Activated CD8-positive, alpha-beta T cell treated with anti-CD3 and anti-CD28 coated beads, Interleukin-2, amount 10 ng/mL, durations not matched to agents 7 days and 5 days (primary cell): ENCODE results near the gene RASGEF1B. TPM values are rescaled to one million over a fixed set of nuclear protein-coding genes. Genes with fewer than 3 reads are reported as not detected.
"Not testable (repeated sequence)": the region's sequence is repeated elsewhere in the genome, so short reads cannot be mapped to it uniquely, and the experiment has no call there.

ENCODE experiments used
- ATAC-seq: fragments of 150-1000 bp; cut with Tn5 transposase; one replicate; pipeline ENCODE4 v1.10.0; 2021; ENCODE audit warnings: moderate library complexity
- CTCF ChIA-PET: fragments of 350-600 bp; sonication (Branson Sonifier 250); formaldehyde crosslinking; loops from one replicate; lab custom pipeline; 2021; ENCODE audit warnings: antibody characterized with exemption; lab: Charles Lee
- POLR2A ChIA-PET: fragments of 350-600 bp; sonication (Branson Sonifier 250); formaldehyde crosslinking; loops from one replicate; lab custom pipeline; 2021; ENCODE audit warnings: antibody characterized with exemption; lab: Charles Lee
- DNase-seq: peaks from one replicate; pipeline ENCODE4 v3.0.0-alpha.2; 2020
- H3K27ac Mint-ChIP-seq: one replicate; pipeline ENCODE4 v1.8.0; 2021; ENCODE audit warnings: mild to moderate bottlenecking, mixed read lengths
- H3K27me3 Mint-ChIP-seq: one replicate; pipeline ENCODE4 v1.8.0; 2021; ENCODE audit warnings: low read depth, mixed read lengths
- H3K36me3 Mint-ChIP-seq: one replicate; pipeline ENCODE4 v1.8.0; 2021; ENCODE audit warnings: low read depth, mixed read lengths
- H3K4me1 Mint-ChIP-seq: one replicate; pipeline ENCODE4 v1.8.0; 2021; ENCODE audit warnings: low read depth, mixed read lengths
- H3K4me3 Mint-ChIP-seq: one replicate; pipeline ENCODE4 v1.8.0; 2021; ENCODE audit warnings: mild to moderate bottlenecking, mixed read lengths
- H3K9me3 Mint-ChIP-seq: one replicate; pipeline ENCODE4 v1.8.0; 2022; ENCODE audit warnings: mixed read lengths; ENCODE audit not compliant: insufficient read depth
- total RNA-seq, 2 experiments: library from RNA; stranded (reverse); gene quantifications; one replicate each; pipeline ENCODE4 v1.2.3, GENCODE V29; 2021

The RASGEF1B gene
- total RNA-seq, 2 experiments from 2014 or later = 2.0 to 2.4 TPM

DNA sequence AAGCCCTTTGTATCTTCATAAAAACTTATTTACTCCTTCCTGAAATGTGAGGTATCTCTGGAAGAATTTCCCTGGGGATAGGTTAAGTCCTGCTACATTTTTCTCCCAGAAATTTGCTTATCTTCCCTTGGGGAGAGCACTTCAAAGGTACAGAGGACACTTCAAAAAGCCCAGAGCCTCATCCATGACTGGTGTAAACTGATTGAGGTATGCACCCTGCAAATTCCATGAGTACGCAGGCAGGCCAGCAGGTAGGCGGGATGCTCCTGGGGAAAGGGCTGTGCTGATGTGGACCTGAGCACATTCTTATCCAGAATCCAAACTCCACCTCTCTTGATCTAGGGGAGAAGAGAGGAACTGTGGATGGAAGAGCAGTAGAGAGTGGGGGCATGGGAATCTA is 26.3 kb upstream of the RASGEF1B start:
- H3K4me3 Mint-ChIP-seq = no peak overlapping the region
- H3K4me1 Mint-ChIP-seq = peaks cover 24% of the 10 kb centered on the region
- peaks cover 5% of the 10 kb centered on the region for H3K9me3 Mint-ChIP-seq
- H3K36me3 Mint-ChIP-seq = peaks cover 4% of the 10 kb centered on the region
- DNase-seq (no peak), ATAC-seq (no peak)
- CTCF ChIA-PET = interaction anchor here (1.9 kb wide), 1 partner anchor 28 kb away, joined by 6 read pairs; no protein-coding TSS in a partner anchor
- POLR2A ChIA-PET = no interaction called here
- no peaks in the 10 kb centered on the region for H3K27me3 Mint-ChIP-seq
- H3K27ac Mint-ChIP-seq = no peak overlapping the region

DNA sequence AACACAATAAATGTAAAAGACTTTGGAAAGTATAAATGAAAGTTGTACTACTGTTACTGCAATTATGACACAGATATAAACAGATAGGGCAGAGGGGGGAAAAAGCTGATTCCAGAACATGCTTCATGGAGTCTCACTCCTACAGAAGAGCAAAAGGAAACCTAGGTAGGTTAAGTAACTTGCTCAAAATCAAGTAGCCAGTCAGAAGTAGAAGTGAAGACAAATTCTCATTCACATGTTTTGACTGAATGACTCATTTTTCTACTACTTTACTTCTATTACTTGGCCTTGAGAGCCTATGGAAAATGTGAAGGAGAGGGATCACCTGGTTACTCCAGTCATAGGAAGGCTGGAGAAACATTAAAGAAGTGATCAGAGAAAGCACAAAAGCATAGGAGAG is 23.6 kb upstream of the RASGEF1B start:
- H3K4me3 Mint-ChIP-seq = no peak overlapping the region
- peaks cover 13% of the 10 kb centered on the region for H3K36me3 Mint-ChIP-seq
- no peak for ATAC-seq
- no peak overlapping the region for H3K27ac Mint-ChIP-seq
- POLR2A ChIA-PET = interaction anchor here (3.0 kb wide), 1 partner anchor 24 kb away, joined by 14 read pairs; the partner anchor contains the start of gene RASGEF1B
- H3K27me3 Mint-ChIP-seq = no peaks in the 10 kb centered on the region
- CTCF ChIA-PET = interaction anchor here (1.2 to 1.5 kb wide), 2 partner anchors 10 to 24 kb away, joined by 4 to 5 read pairs; partner anchors contain the start of gene RASGEF1B
- H3K9me3 Mint-ChIP-seq = peaks cover 10% of the 10 kb centered on the region
- no peak for DNase-seq
- peaks cover 44% of the 10 kb centered on the region for H3K4me1 Mint-ChIP-seq

DNA sequence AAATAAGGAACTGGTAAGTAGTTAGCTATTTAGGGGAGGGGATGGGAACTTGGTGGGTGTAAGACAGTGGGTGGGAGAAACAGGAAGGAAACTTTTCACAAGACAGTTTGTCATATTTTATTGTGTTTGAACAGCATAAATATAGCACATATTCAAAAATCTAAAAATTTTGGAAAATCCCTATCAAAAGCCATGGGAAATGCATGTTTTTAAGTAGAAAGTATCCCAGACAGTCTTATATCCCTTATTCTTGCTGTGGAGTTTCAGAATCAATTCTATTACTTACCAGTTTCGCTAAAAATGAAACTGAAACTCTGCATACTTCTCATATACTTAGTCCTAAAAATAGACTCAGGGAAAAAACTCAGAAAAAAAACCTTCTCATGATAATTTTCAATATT is 22.3 kb upstream of the RASGEF1B start:
- DNase-seq (no peak), ATAC-seq (peak; percentile 55)
- peak overlapping the region; percentile 83 for H3K27ac Mint-ChIP-seq
- POLR2A ChIA-PET = interaction anchor here (3.0 kb wide), 1 partner anchor 23 kb away, joined by 14 read pairs; the partner anchor contains the start of gene RASGEF1B
- CTCF ChIA-PET = no interaction called here
- H3K9me3 Mint-ChIP-seq = peaks cover 10% of the 10 kb centered on the region
- peaks cover 42% of the 10 kb centered on the region for H3K4me1 Mint-ChIP-seq
- no peaks in the 10 kb centered on the region for H3K27me3 Mint-ChIP-seq
- H3K4me3 Mint-ChIP-seq = peak overlapping the region; percentile 64
- H3K36me3 Mint-ChIP-seq = peaks cover 15% of the 10 kb centered on the region

DNA sequence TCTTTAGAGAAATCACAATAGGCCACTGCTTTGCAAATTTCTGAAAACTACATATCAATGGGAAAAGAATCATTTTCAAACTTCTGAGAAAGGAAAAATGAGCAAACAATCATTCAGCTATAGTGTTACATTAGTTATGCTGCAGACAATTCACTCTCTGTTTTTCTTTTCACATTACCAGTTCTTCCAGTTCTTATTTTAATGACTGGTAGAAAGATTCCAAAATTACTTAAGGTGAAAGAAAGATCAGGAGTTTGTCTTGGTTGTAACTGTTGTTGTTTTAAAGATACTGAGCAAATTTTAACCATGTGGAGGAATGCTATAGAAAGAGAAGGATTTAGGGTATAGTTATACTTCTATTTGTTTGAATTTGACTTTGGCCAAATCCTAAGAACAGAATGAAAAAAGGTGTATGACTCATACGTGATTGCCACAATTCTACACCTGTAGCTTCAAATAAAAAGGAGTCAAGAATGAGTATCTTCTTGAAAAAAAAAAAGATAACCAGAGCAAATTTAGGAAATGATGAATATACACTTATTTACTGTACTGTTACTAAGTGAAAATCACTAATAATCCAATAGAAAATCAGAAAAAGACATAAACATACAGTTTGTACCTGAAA is 21.0 kb upstream of the RASGEF1B start:
- no peaks in the 10 kb centered on the region for H3K27me3 Mint-ChIP-seq
- CTCF ChIA-PET = interaction anchor here (1.1 to 1.5 kb wide), 6 partner anchors 8 to 212 kb away, joined by 3 to 8 read pairs (median 3); partner anchors contain the start of gene RASGEF1B
- ATAC-seq (peak; percentile 6), DNase-seq (no peak)
- peaks cover 42% of the 10 kb centered on the region for H3K4me1 Mint-ChIP-seq
- POLR2A ChIA-PET = interaction anchor here (1.3 to 1.7 kb wide), 2 partner anchors 21 to 22 kb away, joined by 6 to 8 read pairs; partner anchors contain the start of gene RASGEF1B
- peaks cover 15% of the 10 kb centered on the region for H3K36me3 Mint-ChIP-seq
- peaks cover 14% of the 10 kb centered on the region for H3K9me3 Mint-ChIP-seq
- H3K27ac Mint-ChIP-seq = peak overlapping the region; percentile 59
- no peak overlapping the region for H3K4me3 Mint-ChIP-seq

DNA sequence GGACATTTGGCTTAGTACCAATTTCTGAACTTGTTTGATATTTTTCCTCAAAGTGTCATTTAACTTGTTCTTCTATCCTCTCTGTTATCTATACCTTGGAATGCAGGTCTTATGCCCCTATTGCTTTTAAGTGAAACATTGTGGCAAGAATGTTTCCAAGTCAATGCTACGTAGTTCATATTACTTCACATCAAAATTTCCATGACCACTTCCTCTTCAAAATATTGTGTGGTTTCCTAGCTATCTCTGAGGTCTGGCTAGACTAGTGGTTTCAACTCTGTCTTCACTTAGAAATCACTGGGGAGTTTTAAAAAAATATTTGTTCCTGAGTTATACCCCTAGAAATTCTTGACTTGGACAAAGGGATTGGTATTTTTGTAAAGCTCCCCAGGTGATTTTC is 20.2 kb upstream of the RASGEF1B start:
- DNase-seq (peak; percentile 40), ATAC-seq (peak; percentile 73)
- Mint-ChIP-seq H3K27me3 (no peaks in the 10 kb centered on the region), H3K4me1 (peaks cover 42% of the 10 kb centered on the region), H3K9me3 (peaks cover 14% of the 10 kb centered on the region), H3K36me3 (peaks cover 15% of the 10 kb centered on the region), H3K4me3 (peak overlapping the region; percentile 32), H3K27ac (peak overlapping the region; percentile 84)
- CTCF ChIA-PET = interaction anchor here (1.1 to 1.5 kb wide), 6 partner anchors 9 to 212 kb away, joined by 3 to 8 read pairs (median 3); partner anchors contain the start of gene RASGEF1B
- POLR2A ChIA-PET = interaction anchor here (1.3 to 1.7 kb wide), 2 partner anchors 20 to 22 kb away, joined by 6 to 8 read pairs; partner anchors contain the start of gene RASGEF1B

DNA sequence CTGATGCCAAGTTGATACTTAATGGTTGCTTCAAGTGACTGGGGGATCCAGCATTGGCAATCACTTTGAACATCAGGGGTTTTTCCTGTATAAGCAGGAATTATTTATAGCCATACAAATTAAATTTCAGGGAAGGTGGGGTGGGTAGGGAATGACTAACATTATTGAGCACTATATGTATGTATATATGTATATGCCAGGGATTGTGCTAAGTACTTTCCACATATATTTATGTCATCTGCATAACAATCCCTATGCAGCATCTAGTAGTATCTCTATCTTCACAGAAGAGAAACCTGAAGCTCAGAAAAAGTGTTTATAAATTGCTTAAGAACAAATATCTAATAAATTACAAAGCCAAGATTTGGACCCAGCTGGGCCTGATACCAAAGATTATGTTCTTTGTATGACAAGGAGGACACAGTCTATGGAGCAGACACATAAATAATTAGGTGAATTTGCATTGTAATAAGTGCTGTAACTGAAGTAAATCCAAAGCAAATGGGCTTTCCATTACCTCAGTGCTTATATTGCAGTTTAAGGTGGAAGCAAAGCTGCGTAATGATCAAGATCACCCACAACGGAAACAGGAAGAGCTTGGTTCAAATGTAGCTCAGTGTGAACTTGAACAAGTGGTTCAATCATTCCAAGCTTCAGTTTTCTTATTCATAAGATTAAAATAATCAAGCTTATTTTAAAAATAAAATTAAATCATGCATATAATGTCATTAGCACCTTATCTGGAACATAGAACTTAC is 18.9 kb upstream of the RASGEF1B start:
- ChIA-PET CTCF (interaction anchor here (0.8 to 3.8 kb wide), 3 partner anchors 19 to 23 kb away, joined by 4 to 24 read pairs (median 4); partner anchors contain the start of gene RASGEF1B), POLR2A (interaction anchor here (1.4 kb wide), 1 partner anchor 19 kb away, joined by 14 read pairs; the partner anchor contains the start of gene RASGEF1B)
- H3K36me3 Mint-ChIP-seq = peaks cover 15% of the 10 kb centered on the region
- no peaks in the 10 kb centered on the region for H3K27me3 Mint-ChIP-seq
- H3K4me3 Mint-ChIP-seq = no peak overlapping the region
- ATAC-seq (peak; percentile 22), DNase-seq (no peak)
- peak overlapping the region; percentile 63 for H3K27ac Mint-ChIP-seq
- H3K9me3 Mint-ChIP-seq = peaks cover 14% of the 10 kb centered on the region
- H3K4me1 Mint-ChIP-seq = peaks cover 40% of the 10 kb centered on the region

DNA sequence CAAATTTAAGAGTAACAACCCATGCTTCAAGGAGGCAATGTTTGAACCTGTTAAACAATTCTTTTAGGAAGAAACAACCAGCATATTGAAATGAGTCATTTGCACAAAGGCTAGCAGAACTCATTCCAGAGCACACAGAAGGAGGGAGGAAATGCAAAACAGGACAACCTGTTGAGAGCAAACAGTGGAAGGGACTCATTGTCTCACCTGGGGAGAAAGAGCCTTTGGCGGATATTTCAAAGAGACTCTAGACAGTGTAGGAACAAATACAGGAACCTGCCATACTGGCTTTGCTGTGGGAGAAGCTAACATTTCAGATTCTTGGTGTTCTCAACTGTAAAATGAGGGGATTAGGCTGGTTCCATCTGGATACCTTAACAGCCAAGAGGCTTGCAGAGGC is 14.8 kb upstream of the RASGEF1B start:
- Mint-ChIP-seq H3K4me1 (peaks cover 13% of the 10 kb centered on the region), H3K36me3 (peaks cover 8% of the 10 kb centered on the region), H3K27ac (no peak overlapping the region), H3K27me3 (no peaks in the 10 kb centered on the region), H3K9me3 (peaks cover 4% of the 10 kb centered on the region), H3K4me3 (no peak overlapping the region)
- no peak for DNase-seq
- CTCF ChIA-PET = no interaction called here
- POLR2A ChIA-PET = no interaction called here
- ATAC-seq = no peak

DNA sequence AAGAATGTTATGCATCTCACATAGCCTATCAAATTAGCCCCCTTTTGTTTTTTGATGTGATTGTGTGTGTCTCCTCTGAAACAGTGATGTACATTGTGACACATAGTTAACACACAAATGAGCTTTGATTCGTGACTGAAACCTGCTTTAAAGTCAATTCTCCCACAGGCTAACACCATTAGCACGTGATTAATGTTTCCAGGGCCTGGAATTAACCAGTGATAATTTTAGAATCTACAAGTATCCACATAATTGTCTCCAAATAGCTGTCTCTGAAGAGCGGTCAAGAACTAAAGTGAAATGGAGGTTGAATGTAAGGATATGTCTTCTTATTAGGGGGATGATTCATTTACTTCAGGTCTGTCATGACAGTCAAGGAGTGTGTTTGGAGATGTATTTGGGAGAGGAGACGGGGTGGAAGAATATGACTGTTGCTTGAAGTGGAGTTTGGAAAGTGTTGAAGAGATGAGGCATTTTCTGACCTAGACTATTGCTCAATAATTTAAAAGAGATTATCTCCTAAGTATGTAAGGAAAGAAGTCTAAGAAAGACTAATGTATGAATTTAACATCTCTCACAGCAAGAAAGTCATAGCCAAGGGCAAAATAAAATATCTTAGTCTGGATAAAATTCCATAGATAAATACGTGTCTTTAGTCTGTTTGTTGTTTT is 13.7 kb upstream of the RASGEF1B start:
- CTCF ChIA-PET = interaction anchor here (1.8 to 2.0 kb wide), 2 partner anchors 13 to 18 kb away, joined by 6 to 7 read pairs; partner anchors contain the start of gene RASGEF1B
- H3K9me3 Mint-ChIP-seq = peaks cover 4% of the 10 kb centered on the region
- POLR2A ChIA-PET = interaction anchor here (0.8 to 1.3 kb wide), 2 partner anchors 13 to 22 kb away, joined by 3 to 4 read pairs; no protein-coding TSS in a partner anchor
- ATAC-seq = no peak
- H3K27ac Mint-ChIP-seq = no peak overlapping the region
- peaks cover 2% of the 10 kb centered on the region for H3K27me3 Mint-ChIP-seq
- no peak overlapping the region for H3K4me3 Mint-ChIP-seq
- DNase-seq = no peak
- H3K36me3 Mint-ChIP-seq = peaks cover 2% of the 10 kb centered on the region
- peaks cover 8% of the 10 kb centered on the region for H3K4me1 Mint-ChIP-seq

DNA sequence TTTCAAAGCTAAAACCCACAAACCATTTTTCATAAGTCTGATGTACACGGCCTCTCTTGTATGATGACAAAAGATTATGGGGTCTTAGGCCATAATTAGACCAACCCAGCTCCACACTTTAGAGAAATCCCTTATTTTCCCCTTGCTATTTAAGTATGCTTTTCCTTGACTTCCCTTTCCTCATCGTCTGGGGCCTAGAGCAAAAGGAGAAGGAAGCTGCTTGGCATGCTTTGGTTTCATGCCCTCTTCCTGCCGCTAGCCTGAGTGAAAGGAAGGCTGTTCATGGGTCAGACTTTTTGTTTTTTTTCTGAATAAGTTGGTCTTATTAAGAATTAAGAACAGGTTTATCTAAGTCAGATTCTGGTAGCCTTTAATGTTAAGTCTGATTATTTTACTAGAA is 10.6 kb upstream of the RASGEF1B start:
- no peaks in the 10 kb centered on the region for H3K36me3 Mint-ChIP-seq
- DNase-seq (no peak), ATAC-seq (no peak)
- H3K4me1 Mint-ChIP-seq = peaks cover 6% of the 10 kb centered on the region
- no peak overlapping the region for H3K27ac Mint-ChIP-seq
- CTCF ChIA-PET = no interaction called here
- H3K27me3 Mint-ChIP-seq = peaks cover 4% of the 10 kb centered on the region
- POLR2A ChIA-PET = no interaction called here
- H3K4me3 Mint-ChIP-seq = no peak overlapping the region
- H3K9me3 Mint-ChIP-seq = no peaks in the 10 kb centered on the region

DNA sequence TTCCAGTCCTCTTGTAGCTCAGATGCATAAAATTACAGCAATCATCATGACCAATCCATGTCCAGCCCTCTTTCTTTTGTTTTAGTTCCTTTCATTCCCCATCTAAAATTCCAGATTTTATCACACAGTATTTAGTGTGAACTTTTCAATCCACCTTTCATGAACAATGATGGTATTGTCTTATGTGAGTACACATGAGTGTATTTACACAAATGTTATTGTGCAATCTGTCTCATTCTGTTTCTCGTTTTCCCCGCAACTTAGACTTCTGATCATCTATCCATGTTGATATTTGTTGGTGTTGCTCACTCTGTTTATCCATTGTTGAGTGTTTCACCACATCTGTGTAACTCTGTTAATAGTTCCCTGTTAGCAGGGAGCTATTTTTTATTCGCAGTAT is 9.4 kb upstream of the RASGEF1B start:
- DNase-seq (no peak), ATAC-seq (no peak)
- H3K4me3 Mint-ChIP-seq = no peak overlapping the region
- no peaks in the 10 kb centered on the region for H3K9me3 Mint-ChIP-seq
- H3K27me3 Mint-ChIP-seq = peaks cover 4% of the 10 kb centered on the region
- ChIA-PET CTCF (no interaction called here), POLR2A (interaction anchor here (0.7 kb wide), 1 partner anchor 9 kb away, joined by 3 read pairs; the partner anchor contains the start of gene RASGEF1B)
- H3K4me1 Mint-ChIP-seq = peaks cover 6% of the 10 kb centered on the region
- no peaks in the 10 kb centered on the region for H3K36me3 Mint-ChIP-seq
- H3K27ac Mint-ChIP-seq = no peak overlapping the region

DNA sequence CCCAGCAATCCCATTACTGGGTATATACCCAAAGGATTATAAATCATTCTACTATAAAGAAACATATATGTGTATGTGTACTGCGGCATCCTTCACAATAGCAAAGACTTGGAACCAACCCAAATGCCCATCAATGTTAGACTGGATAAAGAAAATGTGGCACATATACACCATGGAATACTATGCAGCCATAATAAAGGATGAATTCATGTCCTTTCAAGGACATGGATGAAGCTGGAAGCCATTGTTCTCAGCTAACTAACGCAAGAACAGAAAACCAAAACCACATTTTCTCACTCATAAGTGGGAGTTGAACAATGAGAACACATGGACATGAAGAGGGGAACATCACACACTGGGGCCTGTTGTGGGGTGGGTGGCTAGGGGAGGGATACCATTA is 7.9 kb upstream of the RASGEF1B start:
- ATAC-seq = not testable (repeated sequence)

More for the DNA sequence above, 7.9 kb upstream of the RASGEF1B start:
- H3K27me3 Mint-ChIP-seq, H3K4me3 Mint-ChIP-seq, DNase-seq, H3K9me3 Mint-ChIP-seq, H3K27ac Mint-ChIP-seq, POLR2A ChIA-PET, CTCF ChIA-PET, H3K36me3 Mint-ChIP-seq: not testable (repeated sequence)
- peaks cover 12% of the 10 kb centered on the region for H3K4me1 Mint-ChIP-seq
